ENCODE measurements around the gene GAS2L1.
"Not testable (repeated sequence)": the region's sequence is repeated elsewhere in the genome, so short reads cannot be mapped to it uniquely, and the experiment has no call there.

The GAS2L1 gene

DNA sequence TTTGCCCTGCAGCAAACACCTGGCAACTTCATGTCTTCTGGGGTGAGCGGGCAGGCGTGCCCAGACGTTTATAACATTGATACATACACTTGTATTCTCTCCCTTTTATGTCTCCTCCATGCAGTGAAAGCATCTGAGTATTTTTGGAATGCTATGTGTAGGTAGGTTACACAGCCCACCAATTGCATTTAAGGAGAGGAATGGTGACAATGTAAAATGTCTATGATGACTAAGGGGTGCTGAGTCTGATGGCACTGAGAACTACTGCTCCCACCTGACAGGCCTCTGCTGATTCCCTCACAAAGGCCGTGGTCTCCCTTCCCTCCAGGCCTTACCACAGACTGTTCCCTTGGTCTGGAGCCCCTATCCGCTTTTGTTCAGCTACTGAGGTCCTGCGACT lies 31.9 kb downstream of the GAS2L1 start:
- DNase-seq (ENCODE audit: extremely low spot score, insufficient read length, low read depth) (no peak), FAIRE-seq (no peak)

DNA sequence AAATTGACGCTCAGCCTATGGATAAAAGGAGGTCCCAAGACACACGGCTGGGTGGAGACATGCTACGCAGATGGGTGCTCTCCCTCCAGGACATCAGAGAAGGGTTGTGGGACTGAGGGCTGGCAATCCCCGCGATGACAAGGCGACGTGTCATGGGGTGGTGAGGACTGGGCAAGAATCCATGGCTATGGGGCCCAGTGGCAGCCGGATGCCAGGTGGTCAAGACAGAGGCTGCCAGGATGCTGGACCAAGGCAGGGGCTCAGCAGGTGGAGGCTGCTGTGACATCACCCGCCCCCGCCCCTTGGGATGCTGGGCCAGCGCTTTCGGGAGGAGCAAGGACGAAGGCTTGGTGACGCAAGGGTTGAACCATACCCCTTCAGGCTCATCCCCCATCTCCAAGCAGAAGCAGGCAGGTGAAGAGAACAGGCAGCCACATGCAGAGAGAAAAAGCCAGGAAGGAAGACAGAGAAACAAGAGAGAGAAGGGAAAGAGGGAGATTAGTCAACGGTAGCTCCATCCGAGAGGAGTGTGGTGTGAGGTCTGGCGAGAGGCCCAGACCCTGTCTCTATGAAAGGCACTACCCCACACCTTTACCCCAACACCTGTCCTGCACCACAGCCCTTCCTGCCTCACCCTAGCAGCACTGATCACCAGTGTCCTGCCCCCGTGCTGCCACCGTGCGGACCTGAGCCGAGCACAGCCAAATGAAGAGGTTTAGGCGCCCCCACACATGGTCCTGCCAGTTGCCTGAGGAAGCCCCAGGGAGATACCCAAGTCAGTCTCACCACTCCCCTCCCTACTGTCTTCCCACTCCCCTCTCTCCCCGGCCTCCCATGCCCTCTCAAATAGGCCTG lies 33.2 kb downstream of the GAS2L1 start:
- no peak for FAIRE-seq
- DNase-seq (ENCODE audit: extremely low spot score, insufficient read length, low read depth), result no peak

DNA sequence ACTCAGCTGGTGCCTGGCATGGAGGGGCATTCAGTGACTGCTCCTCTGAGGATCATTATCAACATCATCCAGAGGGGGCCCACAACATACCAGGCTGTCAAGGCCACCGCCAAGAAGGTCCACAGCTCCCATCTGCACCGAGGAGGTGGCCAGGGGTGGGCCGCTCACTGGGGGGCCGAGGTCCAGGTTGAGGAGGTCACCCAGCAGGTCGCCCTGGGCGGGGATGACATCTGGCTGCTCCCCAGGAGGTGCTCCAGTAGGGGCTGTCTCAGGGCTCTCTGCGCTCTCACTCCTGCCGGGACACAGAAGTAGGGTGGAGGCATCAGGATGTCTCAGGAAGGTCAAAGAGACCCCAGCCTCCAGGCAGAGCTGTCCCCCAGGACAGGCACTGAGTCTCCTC lies 34.1 kb downstream of the GAS2L1 start:
- DNase-seq (ENCODE audit: extremely low spot score, insufficient read length, low read depth) (no peak), FAIRE-seq (no peak)

DNA sequence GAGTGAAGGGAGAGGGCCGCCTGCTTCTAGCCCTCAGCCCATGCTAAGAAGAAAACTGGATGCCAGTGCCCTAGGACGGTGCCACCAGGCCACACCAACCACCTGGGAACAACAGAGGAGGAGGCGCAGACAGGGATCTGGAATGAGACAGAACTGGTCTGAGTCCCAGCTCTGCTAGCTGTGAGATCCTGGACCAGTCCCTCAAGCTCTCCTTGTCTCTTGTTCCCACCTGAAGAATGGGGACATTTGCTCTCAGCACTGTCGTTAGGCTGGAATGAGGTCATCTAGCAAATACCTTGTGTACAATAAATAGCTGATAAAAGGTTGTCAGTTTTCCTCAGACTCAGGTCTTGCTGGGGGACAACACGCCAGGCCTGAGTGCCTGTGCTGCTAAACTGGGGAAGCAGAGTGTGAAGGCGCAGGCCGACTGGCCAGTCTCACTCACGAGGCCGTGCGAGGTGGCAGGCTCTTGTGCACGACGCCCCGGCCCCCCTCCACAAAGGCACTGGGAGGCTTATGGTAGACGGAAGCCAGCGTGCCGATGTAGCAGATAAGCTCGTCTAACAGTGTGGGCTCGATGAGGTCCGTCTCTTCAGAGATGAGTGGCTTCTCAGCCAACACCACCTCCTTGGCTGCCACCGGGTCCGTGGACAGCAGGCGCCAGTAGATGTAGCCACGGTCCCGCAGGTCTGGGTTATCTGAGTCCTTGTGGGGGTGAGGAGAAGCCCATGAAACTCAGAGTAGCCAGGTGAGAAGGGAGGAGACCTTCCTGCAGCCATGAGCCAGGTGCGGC lies 34.8 kb downstream of the GAS2L1 start:
- DNase-seq (ENCODE audit: extremely low spot score, insufficient read length, low read depth) (no peak), FAIRE-seq (no peak)

DNA sequence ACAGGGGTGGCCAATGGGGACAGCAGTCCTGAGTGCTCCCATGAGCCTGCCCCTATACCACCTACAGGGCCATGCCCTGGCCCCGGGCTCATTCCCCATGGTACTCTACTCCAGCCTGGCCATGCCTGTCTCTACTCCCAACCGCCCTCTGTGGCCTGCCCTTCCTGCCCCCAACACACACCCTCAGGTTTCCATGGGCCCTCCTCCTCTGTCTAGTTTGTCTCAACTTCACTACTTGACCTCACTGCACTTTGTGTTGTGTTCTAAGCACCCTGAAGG lies 35.3 kb downstream of the GAS2L1 start:
- FAIRE-seq (no peak), DNase-seq (ENCODE audit: extremely low spot score, insufficient read length, low read depth) (no peak)

DNA sequence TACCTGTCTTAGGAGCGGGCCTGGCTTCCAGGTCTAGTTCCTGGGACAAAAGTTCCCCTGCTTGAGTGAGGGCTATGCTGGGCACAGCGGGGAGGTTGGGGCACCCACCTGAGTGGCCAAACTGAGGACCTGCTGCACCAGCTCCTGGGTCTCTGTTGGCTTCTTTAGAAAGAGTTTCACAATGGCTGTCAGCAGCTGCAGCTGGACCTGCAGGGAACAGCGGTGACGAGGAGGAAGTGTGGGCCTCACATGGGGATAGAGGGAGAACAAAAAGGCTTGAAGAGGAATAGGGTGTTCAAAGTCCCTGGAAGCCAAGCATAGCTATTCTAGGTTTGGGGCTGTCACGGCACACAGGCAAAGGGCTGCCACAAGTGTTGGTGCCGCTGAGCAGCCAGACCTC lies 35.7 kb downstream of the GAS2L1 start:
- FAIRE-seq (no peak), DNase-seq (ENCODE audit: extremely low spot score, insufficient read length, low read depth) (no peak)

DNA sequence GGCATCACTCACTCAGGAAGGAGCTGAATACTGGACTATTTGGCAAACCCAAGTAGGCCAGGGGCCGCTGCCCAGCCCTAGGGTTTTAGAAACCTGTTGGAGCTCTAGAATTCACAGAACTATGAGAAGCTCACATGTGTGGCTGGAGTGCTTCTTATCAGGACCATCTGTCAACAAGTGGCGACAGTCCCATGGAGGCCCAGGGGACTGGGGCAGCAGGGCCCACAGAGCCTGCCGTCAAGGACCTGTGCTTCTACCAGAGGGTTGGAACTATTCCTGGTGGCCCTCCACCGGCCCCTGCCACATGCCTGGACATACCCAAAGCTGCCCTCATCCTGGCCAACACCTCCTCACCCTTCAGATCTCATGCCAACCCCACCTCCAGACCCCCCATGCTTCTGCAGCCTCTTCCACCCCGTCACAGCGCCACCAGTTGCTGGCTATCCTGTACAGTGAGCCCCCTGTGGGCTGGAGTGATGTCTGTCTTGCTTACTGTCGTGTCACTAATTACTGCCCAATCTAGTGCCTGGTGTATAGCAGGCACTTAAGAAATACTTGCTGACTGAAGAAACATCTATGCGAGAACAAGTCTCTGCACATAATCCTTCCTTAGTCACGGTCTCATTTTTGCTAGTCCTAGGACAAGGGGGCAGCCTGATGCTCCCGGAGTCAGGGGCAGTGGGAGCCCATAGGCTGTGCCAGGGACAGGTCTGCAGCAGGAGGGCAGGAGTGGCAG lies 36.3 kb downstream of the GAS2L1 start:
- DNase-seq (ENCODE audit: extremely low spot score, insufficient read length, low read depth) (no peak), FAIRE-seq (no peak)

DNA sequence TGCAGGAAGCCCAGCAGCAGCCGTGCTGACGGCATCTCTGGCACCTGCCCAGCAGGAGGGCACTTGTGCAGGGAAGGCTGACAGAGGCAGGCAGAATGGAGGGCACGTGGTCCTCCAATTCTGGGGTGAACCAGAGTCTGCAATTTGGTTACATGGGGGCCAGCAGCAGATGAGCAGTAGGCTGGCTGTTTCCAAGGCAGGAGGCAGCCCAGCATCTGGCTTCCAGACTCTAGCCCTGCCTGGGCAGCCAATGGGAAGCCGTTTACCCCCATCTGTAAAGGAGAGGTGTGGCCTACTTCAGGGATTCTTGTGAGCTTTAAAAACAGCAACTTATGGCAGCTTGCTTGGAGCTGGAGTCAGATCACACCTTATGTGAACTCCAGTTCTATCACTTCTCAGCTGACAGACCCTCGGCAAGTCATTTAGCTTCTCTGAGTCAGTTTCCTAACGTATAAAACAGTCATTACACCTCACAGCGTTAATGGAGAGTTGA lies 36.9 kb downstream of the GAS2L1 start:
- no peak for DNase-seq (ENCODE audit: extremely low spot score, insufficient read length, low read depth)
- no peak for FAIRE-seq

DNA sequence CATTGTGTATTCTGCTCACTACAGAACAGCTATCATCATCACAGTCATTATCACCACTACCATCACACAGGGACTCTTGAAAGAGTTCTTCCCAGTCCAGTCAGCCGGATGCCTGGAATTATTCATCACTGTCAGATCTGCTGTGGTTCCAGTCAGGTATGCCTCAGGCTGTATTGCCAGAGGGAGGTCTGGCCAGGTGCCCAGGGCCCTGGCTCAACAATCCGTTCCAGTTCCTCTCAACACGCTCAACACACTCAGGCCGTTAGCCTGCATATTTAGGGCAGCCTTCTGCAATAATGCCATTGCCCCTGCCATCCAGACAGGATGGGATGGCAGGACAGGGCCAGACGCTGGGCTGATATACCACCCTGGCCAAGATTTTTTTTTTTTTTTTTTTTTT lies 37.7 kb downstream of the GAS2L1 start:
- no peak for DNase-seq (ENCODE audit: extremely low spot score, insufficient read length, low read depth)
- FAIRE-seq, result no peak

DNA sequence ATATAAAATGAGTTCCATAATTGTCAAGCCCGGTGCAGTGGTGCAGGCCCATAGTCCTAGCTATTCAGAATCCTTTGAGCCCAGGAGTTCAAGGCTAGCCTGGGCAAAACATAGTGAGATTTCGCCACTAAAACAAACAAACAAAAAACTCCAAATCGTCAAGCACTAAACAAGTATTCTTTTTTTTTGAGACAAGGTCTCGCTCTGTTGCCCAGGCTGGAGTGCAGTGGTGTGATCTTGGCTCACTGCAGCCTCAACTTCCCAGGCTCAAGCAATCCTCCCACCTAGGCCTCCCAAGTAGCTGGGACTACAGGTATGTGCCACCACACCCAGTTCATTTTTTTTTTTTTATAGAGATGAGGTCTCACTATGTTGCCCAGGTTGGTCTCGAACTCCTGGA lies 38.4 kb downstream of the GAS2L1 start:
- DNase-seq (ENCODE audit: extremely low spot score, insufficient read length, low read depth); FAIRE-seq: not testable (repeated sequence)

DNA sequence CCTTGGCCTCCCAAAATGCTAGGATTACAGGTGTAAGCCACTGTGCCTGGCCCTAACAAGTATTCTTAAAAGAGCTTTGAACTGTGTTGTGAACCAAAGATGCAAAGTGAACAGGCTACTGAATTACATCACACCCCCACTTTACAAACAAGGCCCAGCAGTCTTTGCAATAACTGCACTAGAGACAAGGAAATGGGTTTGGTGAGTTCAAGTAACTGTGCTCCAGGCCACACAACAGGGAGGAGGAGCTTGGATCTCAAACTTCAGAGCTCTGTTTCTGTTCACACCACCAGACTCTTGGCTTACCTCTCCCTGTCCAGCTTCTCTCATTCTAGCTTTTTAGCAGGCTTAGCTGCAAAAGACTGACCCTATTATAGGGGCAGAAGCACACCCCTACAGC lies 39.5 kb downstream of the GAS2L1 start:
- no peak for FAIRE-seq

DNA sequence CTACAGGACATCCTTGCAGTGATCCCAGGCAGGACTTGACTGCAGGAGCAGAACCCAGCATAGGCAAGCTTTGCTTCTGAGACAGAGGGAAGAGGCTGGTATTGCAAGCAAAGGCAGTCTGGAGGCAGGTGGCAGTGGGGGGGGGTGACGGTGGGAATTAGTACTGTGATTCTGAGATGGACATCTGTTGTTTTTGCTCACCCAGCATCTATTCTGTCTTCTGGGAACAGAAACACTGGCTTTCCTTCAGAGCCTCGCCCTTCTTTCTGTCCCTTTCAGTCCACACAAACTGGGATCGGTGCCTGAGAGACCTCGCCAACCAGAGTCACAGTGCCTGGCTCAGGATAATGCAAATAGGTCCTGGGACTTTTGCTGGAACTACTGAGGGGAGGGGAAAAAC lies 40.2 kb downstream of the GAS2L1 start:
- DNase-seq (ENCODE audit: extremely low spot score, insufficient read length, low read depth), result no peak
- no peak for FAIRE-seq

More for the DNA sequence above, 39.5 kb downstream of the GAS2L1 start:
- DNase-seq (ENCODE audit: extremely low spot score, insufficient read length, low read depth), result no peak

DNA sequence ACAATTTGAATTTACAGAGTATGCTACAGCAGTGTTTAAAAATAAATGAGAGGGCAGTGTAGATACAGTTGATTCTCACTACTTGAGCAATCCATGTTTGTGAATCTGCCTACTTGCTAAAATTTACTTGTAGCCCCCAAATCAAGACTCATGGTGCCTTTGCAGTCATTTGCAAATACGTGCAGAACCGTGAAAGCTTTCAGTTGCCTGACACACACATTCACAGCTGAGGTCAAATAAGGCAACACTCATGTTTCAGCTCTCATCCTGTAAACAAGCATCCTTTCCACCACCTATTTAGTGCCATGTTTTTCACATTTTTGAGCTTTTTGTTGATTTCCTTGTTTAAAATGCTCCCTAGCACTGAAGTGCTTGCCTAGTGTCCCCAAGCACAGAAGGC lies 41.6 kb downstream of the GAS2L1 start:
- DNase-seq (ENCODE audit: extremely low spot score, insufficient read length, low read depth) (no peak), FAIRE-seq (no peak)

DNA sequence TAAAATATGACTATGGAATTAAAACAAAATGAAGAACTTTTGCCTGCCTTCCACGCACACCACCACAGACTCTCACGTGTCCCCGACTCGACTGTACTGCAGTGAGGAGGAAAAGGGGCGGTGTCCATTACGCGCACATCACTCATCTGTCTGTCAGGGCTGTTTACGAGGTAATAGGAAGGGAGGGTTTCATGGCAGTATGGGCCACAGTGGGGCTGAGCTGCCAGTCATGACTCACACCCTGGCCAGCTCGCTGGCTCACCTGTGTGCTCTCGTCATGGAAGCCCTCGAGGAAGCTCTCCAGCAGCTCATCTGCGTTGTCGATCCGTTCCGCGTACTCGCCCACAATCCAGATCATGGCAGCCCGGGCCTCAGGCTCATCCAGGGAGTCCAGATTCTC lies 42.5 kb downstream of the GAS2L1 start:
- DNase-seq (ENCODE audit: extremely low spot score, insufficient read length, low read depth), result no peak
- FAIRE-seq, result no peak

DNA sequence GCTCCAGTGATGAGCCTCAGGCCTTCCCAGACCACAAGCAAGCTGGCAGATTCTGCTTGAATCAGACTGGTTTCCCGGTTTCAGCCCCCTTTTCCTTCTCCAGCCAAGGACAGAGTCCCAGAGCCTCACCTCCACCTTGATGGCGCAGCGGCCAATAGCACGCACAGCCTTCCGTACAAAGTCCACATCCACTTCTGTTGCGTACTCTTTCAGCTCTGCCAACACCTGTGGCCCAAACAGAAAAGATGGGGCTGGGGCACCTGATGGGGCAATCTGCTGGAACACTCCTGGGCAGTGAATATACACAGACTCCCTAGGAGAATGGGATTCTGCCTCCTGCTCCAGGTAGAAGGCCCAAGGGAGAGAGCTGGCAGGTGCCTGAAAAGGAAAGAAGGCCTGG lies 44.6 kb downstream of the GAS2L1 start:
- DNase-seq (ENCODE audit: extremely low spot score, insufficient read length, low read depth), result no peak
- no peak for FAIRE-seq

DNA sequence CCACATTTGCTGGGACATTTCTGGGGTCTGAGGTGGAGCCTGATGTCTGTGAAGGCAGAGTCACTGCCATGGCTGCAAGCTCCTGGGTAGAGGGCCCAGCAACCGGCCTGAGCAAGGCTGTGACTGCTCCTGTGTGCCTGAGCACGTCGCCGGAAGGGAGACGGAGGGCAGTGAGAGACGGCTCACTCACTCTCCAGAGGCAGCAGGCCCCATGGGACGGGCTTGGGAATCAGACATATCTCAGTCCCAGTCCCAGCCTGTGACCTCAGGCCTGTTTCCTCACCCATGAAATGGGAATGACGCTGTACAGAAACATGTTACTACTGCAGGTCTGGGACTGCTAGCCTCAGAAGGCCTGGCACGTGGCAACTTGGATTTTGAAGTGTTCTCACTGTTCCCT lies 45.4 kb downstream of the GAS2L1 start:
- no peak for DNase-seq (ENCODE audit: extremely low spot score, insufficient read length, low read depth)
- FAIRE-seq, result no peak

DNA sequence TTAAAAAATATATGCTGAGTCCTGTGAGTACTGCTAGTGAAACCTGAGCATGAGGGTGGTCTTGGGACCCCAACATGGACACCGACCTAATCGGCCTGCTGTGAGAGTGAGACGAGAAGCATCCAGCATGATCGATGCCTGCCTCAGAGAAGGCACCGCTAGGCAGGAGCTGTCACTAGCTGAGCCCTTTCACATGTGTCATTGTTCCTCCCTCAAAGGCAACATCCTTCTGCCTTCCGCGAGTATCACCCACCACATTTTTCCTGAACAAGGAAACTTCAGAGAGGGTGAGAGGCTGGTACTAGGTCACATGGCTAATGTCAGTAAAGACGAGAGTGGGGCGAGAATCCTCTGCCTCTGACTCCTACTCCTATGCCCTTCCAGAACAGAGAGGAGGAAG lies 46.3 kb downstream of the GAS2L1 start:
- FAIRE-seq (no peak), DNase-seq (ENCODE audit: extremely low spot score, insufficient read length, low read depth) (no peak)

DNA sequence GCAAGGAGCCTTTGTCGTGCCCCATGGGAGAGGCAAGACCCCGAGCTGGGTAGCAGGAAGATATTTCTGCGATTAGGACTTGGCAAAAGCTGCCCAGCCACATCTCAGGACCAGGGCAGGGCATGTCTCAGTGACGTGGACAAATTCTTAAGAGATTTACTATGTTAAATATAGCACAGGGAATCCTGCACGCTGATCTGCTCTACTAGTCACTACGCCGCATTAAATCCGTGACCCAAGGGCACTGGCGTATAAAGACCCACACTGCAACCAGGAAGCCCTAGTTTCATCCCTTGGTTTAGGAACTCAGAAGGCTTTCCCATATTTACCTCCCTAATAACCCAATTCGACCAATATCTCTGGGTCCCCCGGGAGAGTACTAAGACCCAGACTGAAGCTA lies 46.8 kb downstream of the GAS2L1 start:
- FAIRE-seq (no peak), DNase-seq (ENCODE audit: extremely low spot score, insufficient read length, low read depth) (no peak)

DNA sequence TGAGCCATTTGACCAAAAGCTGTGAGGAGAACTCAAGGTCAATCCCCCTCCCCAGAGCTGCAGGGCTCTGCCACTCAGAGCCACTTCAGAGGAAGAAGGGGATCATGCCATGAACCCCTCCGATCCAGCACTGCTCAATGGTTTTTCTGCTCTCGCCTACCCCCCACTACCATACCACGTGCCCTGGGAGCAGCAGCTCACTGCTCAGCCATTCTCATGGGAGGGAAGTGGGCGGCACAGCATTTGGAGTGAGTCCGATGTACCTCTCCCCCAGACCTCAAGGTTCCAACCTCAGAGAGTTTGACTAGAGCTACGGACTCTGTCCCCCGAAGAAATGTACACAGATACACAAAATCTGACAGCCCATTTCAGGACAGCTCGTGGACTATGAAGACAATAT lies 47.4 kb downstream of the GAS2L1 start:
- FAIRE-seq, result no peak
- no peak for DNase-seq (ENCODE audit: extremely low spot score, insufficient read length, low read depth)

DNA sequence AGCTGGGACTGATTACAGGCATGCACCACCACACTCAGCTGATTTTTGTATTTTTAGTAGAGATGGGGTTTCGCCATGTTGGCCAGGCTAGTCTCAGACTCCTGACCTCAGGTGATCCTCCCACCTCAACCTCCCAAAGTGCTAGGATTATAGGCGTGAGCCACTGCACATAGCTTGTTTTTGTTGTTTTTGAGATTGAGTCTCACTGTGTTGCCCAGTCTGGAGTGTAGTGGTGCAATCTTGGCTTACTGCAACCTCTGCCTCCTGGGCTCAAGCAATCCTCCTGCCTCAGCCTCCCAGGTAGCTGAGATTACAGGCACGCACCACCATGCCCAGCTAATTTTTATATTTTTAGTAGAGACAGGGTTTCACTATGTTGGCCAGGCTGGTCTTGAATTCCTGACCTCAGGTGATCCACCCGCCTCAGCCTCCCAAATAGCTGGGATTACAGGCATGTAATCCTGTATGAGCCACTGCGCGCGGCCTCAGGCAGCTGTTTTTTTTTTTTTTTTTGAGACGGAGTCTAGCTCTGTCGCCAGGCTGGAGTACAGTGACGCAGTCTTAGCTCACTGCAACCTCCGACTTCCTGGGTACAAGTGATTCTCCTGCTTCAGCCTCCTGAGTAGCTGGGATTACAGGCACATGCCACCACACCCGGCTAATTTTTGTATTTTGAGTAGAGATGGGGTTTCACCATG lies 50.9 kb downstream of the GAS2L1 start:
- not testable (repeated sequence) for DNase-seq (ENCODE audit: extremely low spot score, insufficient read length, low read depth); FAIRE-seq

All from GM18507 (cell line).